B cell (primary cell): ENCODE results near the gene TOP1.

Experiments
- CTCF ChIP-seq: fragments of 200-600 bp; IDR thresholded peaks from one replicate; pipeline ENCODE4 v1.8.0; 2022; ENCODE audit warnings: antibody characterized with exemption, mild to moderate bottlenecking
- EZH2 ChIP-seq: IDR thresholded peaks from 2 replicates; pipeline ENCODE4 v1.6.1; 2012; ENCODE audit warnings: borderline replicate concordance, low read depth, mild to moderate bottlenecking, moderate library complexity, low read length; ENCODE audit not compliant: insufficient read depth, poor library complexity, severe bottlenecking

- TF ChIP-seq CTCF (no peak), EZH2 (no peak)
Measured at GRCh38 chr20:41048461-41049301, 20.1 kb downstream of the TOP1 start.
